Mesodermal cell (in vitro differentiated cells): Measurements from ENCODE around the gene AGL.
A peak's percentile ranks its signal among the peaks of the same experiment; 100 is the strongest.
"Not testable (repeated sequence)": the region's sequence is repeated elsewhere in the genome, so short reads cannot be mapped to it uniquely, and the experiment has no call there.

ENCODE experiments used
- H3K27ac ChIP-seq: 2 replicates; pipeline ENCODE4 v1.7.0; 2013; ENCODE audit warnings: mild to moderate bottlenecking, low read depth, low read length, moderate library complexity; ENCODE audit not compliant: severe bottlenecking
- H3K36me3 ChIP-seq: 2 replicates; pipeline ENCODE4 v1.7.1; 2013; ENCODE audit warnings: mild to moderate bottlenecking, low read length, moderate library complexity; ENCODE audit not compliant: control insufficient read depth, insufficient read depth
- H3K4me1 ChIP-seq: one replicate; pipeline ENCODE4 v1.7.1; 2013; ENCODE audit warnings: mild to moderate bottlenecking, low read length; ENCODE audit not compliant: insufficient read depth, control insufficient read depth, poor library complexity, severe bottlenecking
- H3K4me3 ChIP-seq: 2 replicates; pipeline ENCODE4 v1.7.0; 2013; ENCODE audit warnings: low read length, control low read depth, mild to moderate bottlenecking; ENCODE audit not compliant: insufficient read depth, poor library complexity, severe bottlenecking; ENCODE audit errors: extremely low read depth
- H3K9me3 ChIP-seq: 2 replicates; pipeline ENCODE4 v1.7.1; 2013; ENCODE audit warnings: mild to moderate bottlenecking, low read length, moderate library complexity; ENCODE audit not compliant: control insufficient read depth
- whole genome bisulfite sequencing, 2 experiments: methylation state at CpG; one replicate each; pipeline ENCODE4 v1.1.5; 2013; ENCODE audit warnings: missing lambda C conversion rate in 2 of 2; ENCODE audit not compliant: insufficient coverage in 2 of 2; 5-methylcytosine and 5-hydroxymethylcytosine counted together

Gene AGL

DNA sequence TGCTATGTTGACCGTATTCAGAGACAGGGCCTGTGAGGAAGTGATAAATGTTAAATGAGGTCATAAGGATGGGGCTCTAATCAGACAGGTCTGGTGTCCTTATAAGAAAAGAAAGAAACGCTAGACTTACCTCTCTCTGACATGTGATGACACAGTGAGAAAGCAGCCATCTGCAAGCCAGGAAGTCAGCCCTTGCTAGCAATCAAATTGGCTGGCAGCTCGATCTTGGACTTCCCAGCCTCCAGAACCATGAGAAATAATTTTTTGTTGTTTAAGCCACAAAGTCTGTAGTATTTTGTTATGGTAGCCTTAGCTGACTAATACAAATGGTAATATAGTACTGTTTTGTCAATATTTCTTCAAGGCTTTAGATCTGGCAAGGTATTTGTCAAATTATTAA, 25.1 kb upstream of the AGL start:
- no peak overlapping the region for H3K27ac ChIP-seq
- no peaks in the 10 kb centered on the region for H3K36me3 ChIP-seq
- no peak overlapping the region for H3K4me3 ChIP-seq
- peaks cover 4% of the 10 kb centered on the region for H3K9me3 ChIP-seq
- 100% methylated on average over 1 to 2 of the region's 3 CpGs for WGBS, 2 experiments
- no peaks in the 10 kb centered on the region for H3K4me1 ChIP-seq

DNA sequence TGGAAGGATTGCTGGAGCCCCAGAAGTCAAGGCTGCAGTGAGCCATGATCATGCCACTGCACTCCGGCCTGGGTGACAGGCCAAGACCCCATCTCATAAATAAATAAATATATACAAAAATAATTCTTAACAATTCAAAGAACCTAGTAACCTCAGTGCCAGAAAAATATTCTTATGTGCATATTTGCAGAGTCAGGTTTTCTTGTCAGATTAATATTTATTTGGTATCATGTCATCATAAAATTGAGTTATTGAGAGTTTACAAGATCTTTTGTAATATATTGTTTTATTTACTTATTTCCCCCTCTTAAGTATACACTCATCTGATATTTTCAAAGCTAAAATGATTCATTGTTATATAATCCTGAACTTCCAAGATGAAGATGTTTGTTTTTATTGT, 24.5 kb upstream of the AGL start:
- peaks cover 4% of the 10 kb centered on the region for H3K9me3 ChIP-seq
- no CpG with 5 or more reads among the region's 1 CpG for WGBS, 2 experiments
- no peak overlapping the region for H3K4me3 ChIP-seq
- no peak overlapping the region for H3K27ac ChIP-seq
- no peaks in the 10 kb centered on the region for H3K36me3 ChIP-seq
- H3K4me1 ChIP-seq = no peaks in the 10 kb centered on the region

DNA sequence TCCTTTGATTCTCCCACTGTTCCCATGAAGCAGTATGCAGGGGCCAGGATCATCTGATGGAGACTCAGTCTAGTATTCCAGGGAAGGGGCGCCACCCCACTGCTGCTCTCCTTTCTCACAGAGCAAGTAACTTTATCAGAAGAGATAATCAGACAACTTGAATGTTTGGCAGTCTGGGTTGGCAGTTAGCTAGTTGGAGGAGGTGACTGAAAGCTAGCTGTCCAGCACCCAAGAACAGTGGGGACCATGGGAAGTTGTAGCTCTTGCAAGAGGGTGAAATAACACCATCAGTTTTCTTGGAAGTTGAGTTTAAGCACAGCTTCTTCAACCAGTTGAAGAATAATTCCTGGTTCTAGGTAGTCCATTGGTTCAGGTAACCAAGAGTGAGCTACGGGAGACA, 22.2 kb upstream of the AGL start:
- peaks cover 11% of the 10 kb centered on the region for H3K9me3 ChIP-seq
- no peaks in the 10 kb centered on the region for H3K4me1 ChIP-seq
- no peaks in the 10 kb centered on the region for H3K36me3 ChIP-seq
- H3K27ac ChIP-seq = no peak overlapping the region
- H3K4me3 ChIP-seq = no peak overlapping the region
- WGBS, 2 experiments = no CpG with 5 or more reads among the region's 2 CpGs

DNA sequence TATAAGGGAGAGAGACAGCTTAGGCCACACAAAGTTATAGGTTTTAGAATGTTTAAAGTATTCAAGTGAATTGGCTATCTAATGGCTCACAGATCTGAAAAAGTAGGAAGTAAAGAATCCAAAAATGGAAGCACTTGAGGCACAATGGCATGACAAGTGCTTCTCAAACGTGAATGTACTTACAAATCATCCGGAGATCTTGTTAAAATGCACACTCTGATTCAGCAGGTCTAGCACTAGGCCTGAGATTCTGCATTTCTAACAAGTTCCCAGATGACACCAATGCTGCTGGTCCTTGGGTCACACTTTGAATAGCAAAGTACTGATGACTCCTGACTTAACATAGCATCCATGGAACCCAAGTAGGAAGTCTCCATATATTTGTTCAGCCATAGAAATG, 20.9 kb upstream of the AGL start:
- 79 to 86% methylated on average over 2 of the region's 2 CpGs for WGBS, 2 experiments
- H3K4me3 ChIP-seq = no peak overlapping the region
- no peaks in the 10 kb centered on the region for H3K4me1 ChIP-seq
- H3K36me3 ChIP-seq = no peaks in the 10 kb centered on the region
- no peak overlapping the region for H3K27ac ChIP-seq
- H3K9me3 ChIP-seq = peaks cover 11% of the 10 kb centered on the region

DNA sequence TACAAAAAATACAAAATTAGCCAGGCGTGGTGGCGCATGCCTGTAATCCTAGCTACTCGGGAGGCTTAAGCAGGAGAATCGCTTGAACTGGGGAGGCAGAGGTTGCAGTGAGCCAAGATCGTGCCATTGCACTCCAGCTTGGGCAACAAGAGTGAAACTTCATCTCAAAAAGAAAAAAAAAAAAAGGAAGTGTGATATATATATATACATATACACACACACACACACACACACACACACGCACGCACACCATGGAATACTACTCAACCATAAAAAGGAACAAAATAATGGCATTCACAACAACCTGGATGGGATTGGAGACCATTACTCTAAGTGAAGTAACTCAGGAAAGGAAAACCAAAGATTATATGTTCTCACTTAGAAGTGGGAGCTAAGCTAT, 16.2 kb upstream of the AGL start:
- 100% methylated on average over 1 of the region's 7 CpGs; no CpG with 5 or more reads in 1 of the 2 experiments for WGBS, 2 experiments
- H3K4me1 ChIP-seq = not testable (repeated sequence)

DNA sequence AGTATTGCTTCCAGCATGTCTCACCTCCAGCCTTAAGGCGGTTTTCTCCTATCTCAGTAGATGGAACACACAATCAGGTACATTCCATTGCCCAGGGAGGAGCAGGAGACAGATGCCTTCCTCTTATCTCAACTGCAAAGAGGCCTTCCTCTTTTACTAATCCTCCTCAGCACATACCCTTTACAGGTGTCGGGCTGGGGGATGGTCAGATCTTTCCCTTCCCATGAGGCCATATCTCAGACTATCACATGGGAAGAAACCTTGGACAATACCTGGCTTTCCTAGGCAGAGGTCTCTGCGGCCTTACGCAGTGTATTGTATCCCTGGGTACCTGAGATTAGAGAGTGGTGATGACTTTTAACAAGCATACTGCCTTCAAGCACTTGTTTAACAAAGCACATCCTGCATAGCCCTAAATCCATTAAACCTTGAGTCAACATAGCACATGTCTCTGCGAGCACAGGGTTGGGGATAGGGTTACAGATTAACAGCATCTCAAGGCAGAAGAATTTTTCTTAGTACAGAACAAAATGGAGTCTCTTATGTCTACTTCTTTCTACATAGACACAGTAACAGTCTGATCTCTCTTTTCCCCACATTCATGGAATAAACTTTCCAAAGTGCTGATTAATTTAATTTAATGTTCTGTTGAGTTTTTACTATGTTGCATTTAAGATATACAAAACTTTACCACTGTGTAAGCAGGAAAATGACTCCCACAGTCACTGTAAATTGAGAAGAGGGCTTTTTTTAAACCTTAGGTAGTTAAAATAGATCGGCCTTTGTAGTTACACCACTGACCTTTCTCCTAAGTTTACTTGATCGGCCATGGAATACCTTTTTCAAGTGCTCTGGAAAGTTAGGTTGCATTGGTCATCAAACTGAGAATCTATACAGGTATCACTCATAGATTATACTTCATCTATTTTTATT, 13.7 kb upstream of the AGL start:
- H3K27ac ChIP-seq, H3K36me3 ChIP-seq, H3K4me1 ChIP-seq, H3K4me3 ChIP-seq: not testable (repeated sequence)
- H3K9me3 ChIP-seq = peaks cover 10% of the 10 kb centered on the region
- 60 to 100% methylated on average over 1 of the region's 7 CpGs for WGBS, 2 experiments

More for the DNA sequence above, 16.2 kb upstream of the AGL start:
- H3K36me3 ChIP-seq, H3K9me3 ChIP-seq, H3K27ac ChIP-seq, H3K4me3 ChIP-seq: not testable (repeated sequence)

DNA sequence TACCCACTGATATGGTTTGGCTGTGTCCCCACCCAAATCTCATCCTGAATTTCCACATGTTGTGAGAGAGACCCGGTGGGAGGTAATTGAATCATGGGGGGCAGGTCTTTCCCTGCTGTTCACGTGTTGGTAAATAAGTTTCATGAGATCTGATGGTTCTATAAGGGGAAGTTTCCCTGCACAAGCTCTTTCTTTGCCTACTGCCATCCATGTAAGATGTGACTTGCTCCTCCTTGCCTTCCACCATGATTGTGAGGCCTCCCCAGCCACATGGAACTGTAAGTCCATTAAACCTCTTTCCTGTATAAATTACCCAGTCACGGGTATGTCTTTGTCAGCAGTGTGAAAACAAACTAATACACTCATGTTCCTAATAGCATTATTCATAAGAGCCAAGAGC, 9.8 kb upstream of the AGL start:
- not testable (repeated sequence) for H3K9me3 ChIP-seq, H3K4me1 ChIP-seq, H3K27ac ChIP-seq, H3K36me3 ChIP-seq, H3K4me3 ChIP-seq
- WGBS, 2 experiments = 57 to 86% methylated on average over 1 of the region's 3 CpGs

DNA sequence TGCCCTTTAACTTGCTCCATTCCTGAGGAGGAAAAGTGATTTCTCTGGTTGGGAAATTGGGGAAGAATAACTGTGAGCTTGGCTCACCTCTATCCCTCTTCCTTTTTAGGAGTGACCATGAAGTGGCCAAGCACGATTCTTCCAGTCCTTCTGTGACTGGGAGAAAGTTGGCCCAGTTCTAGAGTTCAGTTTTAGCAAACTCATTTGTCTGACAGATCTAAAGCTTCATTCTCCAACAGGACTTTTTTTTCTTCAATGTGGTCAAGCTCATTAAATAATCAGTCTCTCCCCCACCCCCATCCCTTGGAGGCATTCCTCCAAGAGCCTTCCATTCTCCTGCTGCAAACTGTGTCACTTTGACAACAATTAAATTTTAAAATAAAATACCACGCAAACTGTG, 6.4 kb upstream of the AGL start:
- no peaks in the 10 kb centered on the region for H3K36me3 ChIP-seq
- no peak overlapping the region for H3K27ac ChIP-seq
- no peak overlapping the region for H3K4me3 ChIP-seq
- H3K4me1 ChIP-seq = no peaks in the 10 kb centered on the region
- peaks cover 4% of the 10 kb centered on the region for H3K9me3 ChIP-seq
- 60% methylated on average over 1 of the region's 2 CpGs; no CpG with 5 or more reads in 1 of the 2 experiments for WGBS, 2 experiments

DNA sequence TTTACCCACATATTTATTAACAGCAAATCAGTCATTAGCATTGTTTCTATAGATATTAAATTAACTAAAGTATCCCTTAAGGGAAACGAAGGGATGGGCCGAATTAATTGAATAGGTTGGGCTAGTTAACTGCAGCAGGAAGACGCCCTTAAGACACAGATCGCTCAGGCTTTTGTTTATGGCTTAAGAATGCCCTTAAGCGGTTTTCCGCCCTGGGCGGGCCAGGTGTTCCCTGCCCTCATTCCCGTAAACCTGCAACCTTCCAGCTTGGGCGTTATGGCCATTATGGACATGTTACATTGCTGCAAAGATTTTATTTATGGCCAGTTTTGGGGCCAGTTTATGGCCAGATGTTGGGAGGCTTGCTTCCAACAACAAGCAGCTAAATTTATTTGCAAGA, 5.0 kb upstream of the AGL start:
- not testable (repeated sequence) for H3K36me3 ChIP-seq, H3K4me1 ChIP-seq, H3K9me3 ChIP-seq, H3K27ac ChIP-seq, H3K4me3 ChIP-seq
- WGBS, 2 experiments = 92 to 96% methylated on average over 8 of the region's 9 CpGs

DNA sequence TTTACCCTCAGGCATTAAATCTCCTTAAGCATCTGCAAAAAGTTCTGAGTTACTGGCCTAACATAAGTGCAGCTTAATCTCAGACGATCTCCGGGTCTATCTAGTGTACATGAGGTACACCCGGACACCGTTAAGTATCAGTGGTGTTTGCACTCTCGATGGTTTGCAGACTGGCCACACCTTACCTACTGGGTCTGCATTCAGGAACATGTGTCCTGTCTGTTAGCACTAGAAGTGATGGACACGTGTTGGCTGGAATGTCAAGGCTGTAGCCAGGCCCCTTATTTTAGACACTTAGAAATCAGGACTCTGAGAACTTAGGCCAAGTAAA, 783 bp upstream of the AGL start:
- no peak overlapping the region for H3K27ac ChIP-seq
- no peaks in the 10 kb centered on the region for H3K4me1 ChIP-seq

DNA sequence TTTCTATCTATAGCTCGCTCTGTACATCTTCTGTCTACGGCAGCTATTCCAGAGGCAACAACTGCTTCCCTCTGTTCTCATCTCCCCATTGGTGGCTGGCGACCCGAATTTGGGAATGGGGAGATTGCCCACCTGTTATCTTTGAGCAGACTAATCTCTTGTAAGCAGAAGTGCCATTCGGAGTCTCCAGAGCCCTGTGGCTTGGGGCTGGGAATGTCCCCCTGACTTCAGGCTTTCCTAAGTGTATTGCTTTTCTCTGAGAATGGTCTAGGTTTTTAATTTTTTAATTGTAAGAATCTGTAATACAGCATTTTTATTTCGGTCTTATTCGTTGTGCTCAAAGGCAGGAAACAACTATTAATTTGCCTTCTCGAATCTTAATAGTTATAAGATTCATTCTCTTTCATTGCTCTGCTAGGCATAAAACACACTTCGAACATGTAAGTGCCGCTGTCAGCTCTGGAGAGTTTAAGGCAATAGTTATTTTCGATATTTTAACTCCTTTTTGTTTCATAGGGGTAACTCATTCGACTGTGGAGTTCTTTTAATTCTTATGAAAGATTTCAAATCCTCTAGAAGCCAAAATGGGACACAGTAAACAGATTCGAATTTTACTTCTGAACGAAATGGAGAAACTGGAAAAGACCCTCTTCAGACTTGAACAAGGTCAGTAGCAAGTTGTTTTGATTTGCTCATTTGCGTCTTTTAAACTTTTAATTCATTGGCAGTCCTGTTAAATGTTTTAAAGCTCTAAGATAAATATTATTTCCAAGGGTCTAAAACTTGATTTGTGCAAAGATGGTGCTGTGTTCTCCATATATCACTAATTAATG, 514 bp downstream of the AGL start:
- Histone ChIP-seq H3K9me3 (no peaks in the 10 kb centered on the region), H3K27ac (peak overlapping the region; percentile 58), H3K36me3 (peaks cover 6% of the 10 kb centered on the region), H3K4me3 (peak overlapping the region; percentile 62), H3K4me1 (no peaks in the 10 kb centered on the region)
- 0 to 14% methylated on average over 6 to 7 of the region's 15 CpGs for WGBS, 2 experiments

More for the DNA sequence above, 783 bp upstream of the AGL start:
- 83 to 92% methylated on average over 6 of the region's 6 CpGs for WGBS, 2 experiments
- H3K36me3 ChIP-seq = peaks cover 6% of the 10 kb centered on the region
- H3K9me3 ChIP-seq = no peaks in the 10 kb centered on the region
- peak overlapping the region; percentile 62 for H3K4me3 ChIP-seq
